BLaER1 treated with 17β-estradiol and CSF1 and Interleukin-3, amounts not matched to agents 10 nM and 100 nM (cell line): ENCODE results near the gene GATAD2B.
"Not testable (repeated sequence)": the region's sequence is repeated elsewhere in the genome, so short reads cannot be mapped to it uniquely, and the experiment has no call there.

Experiments used
- H3K27ac ChIP-seq, 11 experiments: shearing (Covaris generic); formaldehyde crosslinking; 2 replicates each; pipeline ENCODE4 v1.8.1; 2022
- H3K27me3 ChIP-seq, 11 experiments: shearing (Covaris generic); formaldehyde crosslinking; 2 replicates each; pipeline ENCODE4 v1.8.1; 2022
- H3K36me3 ChIP-seq, 11 experiments: shearing (Covaris generic); formaldehyde crosslinking; 2 replicates each; pipeline ENCODE4 v1.8.1; 2022
- H3K4me1 ChIP-seq, 10 experiments: shearing (Covaris generic); formaldehyde crosslinking; 2 replicates each; pipeline ENCODE4 v1.8.1; 2022
- H3K4me2 ChIP-seq, 11 experiments: shearing (Covaris generic); formaldehyde crosslinking; 2 replicates each; pipeline ENCODE4 v1.8.1; 2022
- H3K4me3 ChIP-seq, 10 experiments: shearing (Covaris generic); formaldehyde crosslinking; 2 replicates each; pipeline ENCODE4 v1.8.1; 2022
- H3K9ac ChIP-seq, 11 experiments: shearing (Covaris generic); formaldehyde crosslinking; 2 replicates each; pipeline ENCODE4 v1.8.1; 2022
- H3K9me3 ChIP-seq, 11 experiments: shearing (Covaris generic); formaldehyde crosslinking; replicated peaks in 1 of 11; 2 replicates each; pipeline ENCODE4 v1.8.1; 2022
- H4K20me1 ChIP-seq, 11 experiments: shearing (Covaris generic); formaldehyde crosslinking; 2 replicates each; pipeline ENCODE4 v1.8.1; 2022
- Cebpa-rat ChIP-seq, 11 experiments: shearing (Covaris generic); IDR thresholded peaks; 2 replicates each; pipeline ENCODE4 v1.8.1; 2022

GATAD2B gene

GRCh38 chr1:153903841-153904455 is 18.8 kb downstream of the GATAD2B start:
- peaks cover 0 to 27% (median 15%) of the 10 kb centered on the region in 11 experiments; a peak in 16 of 22 replicates for H3K9me3 ChIP-seq
- peaks cover 74 to 100% (median 99%) of the 10 kb centered on the region in 11 experiments for H4K20me1 ChIP-seq
- no peak overlapping the region for H3K4me3 ChIP-seq
- H3K4me2 ChIP-seq = no peak overlapping the region
- no peak overlapping the region for H3K9ac ChIP-seq
- peaks cover 0 to 34% (median 9%) of the 10 kb centered on the region in 10 experiments; a peak in 14 of 20 replicates for H3K4me1 ChIP-seq
- no peaks in the 10 kb centered on the region for H3K27me3 ChIP-seq
- H3K27ac ChIP-seq = no peak overlapping the region; a peak in 1 of 22 replicates
- no peak for TF ChIP-seq Cebpa-rat (IDR thresholded peaks at IDR 0.05)
- H3K36me3 ChIP-seq = peaks cover 47 to 88% (median 80%) of the 10 kb centered on the region in 11 experiments

- Histone ChIP-seq H3K4me2 (no peak overlapping the region), H3K4me1 (peaks cover 0 to 29% (median 7%) of the 10 kb centered on the region in 10 experiments; a peak in 13 of 20 replicates), H4K20me1 (peaks cover 63 to 100% (median 99%) of the 10 kb centered on the region in 11 experiments; a peak in 21 of 22 replicates), H3K27ac (no peak overlapping the region), H3K9ac (no peak overlapping the region), H3K9me3 (peaks cover 0 to 21% (median 9%) of the 10 kb centered on the region in 11 experiments; a peak in 16 of 22 replicates), H3K36me3 (peaks cover 66 to 99% (median 88%) of the 10 kb centered on the region in 11 experiments), H3K27me3 (no peaks in the 10 kb centered on the region), H3K4me3 (no peak overlapping the region)
- TF ChIP-seq Cebpa-rat (IDR thresholded peaks at IDR 0.05) = no peak
These were observed 23.3 kb downstream of the GATAD2B start for GRCh38 chr1:153899509-153899908.

DNA sequence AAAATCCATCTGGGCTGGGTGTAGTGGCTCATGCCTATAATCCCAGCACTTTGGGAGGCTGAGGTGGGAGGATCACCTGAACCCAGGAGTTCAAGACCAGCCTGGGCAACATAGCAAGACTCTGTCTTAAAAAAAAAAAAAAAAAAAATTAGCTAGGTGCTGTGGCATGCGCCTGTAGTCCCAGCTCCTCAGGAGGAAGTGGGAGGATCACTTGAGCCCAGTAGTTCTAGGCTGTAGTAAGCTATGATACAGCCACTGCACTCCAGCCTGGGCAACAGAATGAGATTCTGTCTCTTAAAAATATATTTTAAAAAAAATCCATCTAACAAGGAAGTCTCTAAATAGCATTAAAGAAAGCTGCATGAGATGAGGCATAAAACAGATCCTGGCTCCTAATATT is 26.9 kb downstream of the GATAD2B start:
- not testable (repeated sequence) for H3K27me3 ChIP-seq, H3K9me3 ChIP-seq, H3K4me2 ChIP-seq, H3K4me3 ChIP-seq, H3K9ac ChIP-seq, H3K27ac ChIP-seq
- H3K4me1 ChIP-seq = peaks cover 0 to 18% (median 0%) of the 10 kb centered on the region in 10 experiments; a peak in 6 of 20 replicates
- peaks cover 57 to 99% (median 92%) of the 10 kb centered on the region in 11 experiments; a peak in 21 of 22 replicates for H4K20me1 ChIP-seq
- H3K36me3 ChIP-seq = peaks cover 72 to 96% (median 86%) of the 10 kb centered on the region in 11 experiments

GRCh38 chr1:153891042-153891441 is 31.7 kb downstream of the GATAD2B start:
- Histone ChIP-seq H3K36me3 (peaks cover 54 to 97% (median 85%) of the 10 kb centered on the region in 11 experiments), H4K20me1 (peaks cover 27 to 98% (median 77%) of the 10 kb centered on the region in 11 experiments; a peak in 20 of 22 replicates), H3K4me1 (peaks cover 0 to 34% (median 12%) of the 10 kb centered on the region in 10 experiments; a peak in 11 of 20 replicates), H3K4me2 (0 out of 22 replicates have a peak overlapping the region, but pooled peaks of 1 of the 11 experiments have one; percentile 19)
- H3K9ac ChIP-seq, H3K27me3 ChIP-seq, H3K9me3 ChIP-seq, H3K27ac ChIP-seq, H3K4me3 ChIP-seq: not testable (repeated sequence)

GRCh38 chr1:153888533-153888932 is 34.2 kb downstream of the GATAD2B start:
- Histone ChIP-seq H3K4me2 (peak overlapping the region in 2 of 11 experiments; percentile 57 to 61; a peak in 4 of 22 replicates), H3K9ac (no peak overlapping the region), H3K9me3 (no peaks in the 10 kb centered on the region), H4K20me1 (peaks cover 22 to 98% (median 77%) of the 10 kb centered on the region in 11 experiments; a peak in 20 of 22 replicates), H3K27ac (peak overlapping the region in 1 of 11 experiments; percentile 3; a peak in 2 of 22 replicates), H3K36me3 (peaks cover 33 to 80% (median 66%) of the 10 kb centered on the region in 11 experiments), H3K4me3 (no peak overlapping the region), H3K4me1 (peaks cover 19 to 53% (median 28%) of the 10 kb centered on the region in 10 experiments), H3K27me3 (no peaks in the 10 kb centered on the region)
- TF ChIP-seq Cebpa-rat (IDR thresholded peaks at IDR 0.05) = no peak

DNA sequence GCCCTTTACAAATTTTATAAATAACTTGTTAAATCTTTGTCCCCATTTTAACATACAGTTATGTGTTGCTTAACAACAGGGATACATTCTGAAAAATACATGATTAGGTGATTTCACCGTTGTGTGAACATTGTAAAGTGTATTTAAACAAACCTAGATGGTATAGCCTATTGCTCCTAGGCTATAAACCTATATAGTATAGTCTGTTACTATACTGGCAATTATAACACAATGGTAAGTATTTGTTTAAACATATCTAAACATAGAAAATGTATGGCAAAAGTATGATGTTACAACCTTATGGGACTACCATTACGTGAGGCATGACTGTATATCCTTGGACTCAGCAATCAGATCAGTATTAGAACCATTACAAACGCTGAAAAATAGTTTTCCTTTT is 36.6 kb downstream of the GATAD2B start:
- no peak overlapping the region for H3K4me2 ChIP-seq
- H3K4me1 ChIP-seq = peaks cover 43 to 75% (median 51%) of the 10 kb centered on the region in 10 experiments
- TF ChIP-seq Cebpa-rat (IDR thresholded peaks at IDR 0.05) = no peak
- H3K27ac ChIP-seq = no peak overlapping the region
- H3K9ac ChIP-seq = no peak overlapping the region
- no peaks in the 10 kb centered on the region for H3K9me3 ChIP-seq
- H3K27me3 ChIP-seq = no peaks in the 10 kb centered on the region
- peaks cover 16 to 59% (median 48%) of the 10 kb centered on the region in 11 experiments; a peak in 21 of 22 replicates for H3K36me3 ChIP-seq
- no peak overlapping the region for H3K4me3 ChIP-seq
- peaks cover 31 to 100% (median 81%) of the 10 kb centered on the region in 11 experiments; a peak in 21 of 22 replicates for H4K20me1 ChIP-seq

GRCh38 chr1:153883223-153883622 is 39.5 kb downstream of the GATAD2B start:
- H3K27ac ChIP-seq = peak overlapping the region in 4 of 11 experiments; percentile 35 to 66 (median 60); a peak in 5 of 22 replicates
- peaks cover 43 to 100% (median 85%) of the 10 kb centered on the region in 11 experiments; a peak in 21 of 22 replicates for H4K20me1 ChIP-seq
- H3K27me3 ChIP-seq = no peaks in the 10 kb centered on the region
- H3K4me1 ChIP-seq = peaks cover 54 to 82% (median 63%) of the 10 kb centered on the region in 10 experiments
- no peak for TF ChIP-seq Cebpa-rat (IDR thresholded peaks at IDR 0.05)
- H3K4me2 ChIP-seq = peak overlapping the region; percentile 57 to 89 (median 79); a peak in 20 of 22 replicates
- peaks cover 5 to 33% (median 24%) of the 10 kb centered on the region in 11 experiments; a peak in 19 of 22 replicates for H3K36me3 ChIP-seq
- no peaks in the 10 kb centered on the region for H3K9me3 ChIP-seq
- no peak overlapping the region for H3K9ac ChIP-seq
- no peak overlapping the region for H3K4me3 ChIP-seq

- H3K4me1 ChIP-seq = peaks cover 54 to 75% (median 63%) of the 10 kb centered on the region in 10 experiments
- no peaks in the 10 kb centered on the region for H3K9me3 ChIP-seq
- peak overlapping the region; percentile 57 to 89 (median 79) for H3K4me2 ChIP-seq
- H3K4me3 ChIP-seq = no peak overlapping the region
- peak overlapping the region in 6 of 11 experiments; percentile 46 to 69 (median 63); a peak in 9 of 22 replicates for H3K9ac ChIP-seq
- peaks cover 47 to 100% (median 86%) of the 10 kb centered on the region in 11 experiments; a peak in 21 of 22 replicates for H4K20me1 ChIP-seq
- peaks cover 5 to 29% (median 21%) of the 10 kb centered on the region in 11 experiments; a peak in 19 of 22 replicates for H3K36me3 ChIP-seq
- peak overlapping the region in 8 of 11 experiments; percentile 10 to 64 (median 54); a peak in 9 of 22 replicates for H3K27ac ChIP-seq
- H3K27me3 ChIP-seq = no peaks in the 10 kb centered on the region
- no peak for TF ChIP-seq Cebpa-rat (IDR thresholded peaks at IDR 0.05)
These were observed 40.4 kb downstream of the GATAD2B start for GRCh38 chr1:153882296-153882912.
